Liver (tissue), 9 donors: ENCODE data around the gene PRKCSH. TPM values are rescaled to one million over a fixed set of nuclear protein-coding genes. Genes with fewer than 3 reads are reported as not detected.

Experiments
- DNase-seq: peaks from one replicate; pipeline ENCODE4 v3.0.0-alpha.2; 2017; ENCODE audit warnings: low spot score
- H3K27ac ChIP-seq, 2 donors: one replicate each; pipeline ENCODE4 v1.7.0; 2013; ENCODE audit warnings: inconsistent platforms in 2 of 2, low read length in 2 of 2, control low read depth in 1 of 2, low read depth in 1 of 2, mild to moderate bottlenecking in 1 of 2
- H3K27me3 ChIP-seq, 4 donors: one replicate each; pipeline versions ENCODE4 v1.6.1 to v1.7.0; 2013; ENCODE audit warnings: low read length in 3 of 4, inconsistent platforms in 1 of 4, mild to moderate bottlenecking in 1 of 4, moderate library complexity in 1 of 4; ENCODE audit not compliant: control insufficient read depth in 4 of 4, insufficient read depth in 4 of 4
- H3K36me3 ChIP-seq, 4 donors: one replicate each; pipeline versions ENCODE4 v1.6.1 to v1.7.0; 2013; ENCODE audit warnings: low read length in 3 of 4, mild to moderate bottlenecking in 3 of 4, low read depth in 1 of 4, moderate library complexity in 1 of 4; ENCODE audit not compliant: control insufficient read depth in 4 of 4, insufficient read depth in 3 of 4
- H3K4me1 ChIP-seq, 4 donors: one replicate each; pipeline versions ENCODE4 v1.6.1 to v1.7.0; 2013; ENCODE audit warnings: low read length in 3 of 4, mild to moderate bottlenecking in 3 of 4, moderate library complexity in 1 of 4; ENCODE audit not compliant: control insufficient read depth in 4 of 4, insufficient read depth in 4 of 4
- H3K4me3 ChIP-seq, 3 donors: one replicate each; pipeline versions ENCODE4 v1.6.1 to v1.7.0; 2013; ENCODE audit warnings: low read length in 3 of 3, control low read depth in 1 of 3, low read depth in 1 of 3, mild to moderate bottlenecking in 1 of 3
- H3K9ac ChIP-seq, 2 donors: one replicate each; pipeline ENCODE4 v1.7.0; 2013; ENCODE audit warnings: low read length in 2 of 2, mild to moderate bottlenecking in 2 of 2, moderate library complexity in 2 of 2, control low read depth in 1 of 2, low read depth in 1 of 2
- H3K9me3 ChIP-seq, 4 donors: one replicate each; pipeline versions ENCODE4 v1.6.1 to v1.7.0; 2013; ENCODE audit warnings: low read length in 3 of 4; ENCODE audit not compliant: control insufficient read depth in 4 of 4
- EGR1 ChIP-seq, 2 donors: IDR thresholded peaks; 2 replicates each; pipeline ENCODE4 v1.6.1; 2016 to 2018; ENCODE audit warnings: antibody characterized with exemption in 2 of 2, low read depth in 2 of 2
- FOXA1 ChIP-seq: IDR thresholded peaks from 2 replicates; pipeline ENCODE4 v1.6.1; 2016; ENCODE audit warnings: antibody characterized with exemption
- FOXA2 ChIP-seq: IDR thresholded peaks from 2 replicates; pipeline ENCODE4 v1.6.1; 2016; ENCODE audit warnings: antibody characterized with exemption
- HNF4A ChIP-seq, 2 donors: conservative IDR thresholded peaks; 2 replicates each; pipeline ENCODE4 v1.6.1; 2016; ENCODE audit warnings: antibody characterized with exemption in 2 of 2, mild to moderate bottlenecking in 2 of 2
- JUND ChIP-seq, 2 donors: IDR thresholded peaks; 2 replicates each; pipeline ENCODE4 v1.6.1; 2016; ENCODE audit warnings: antibody characterized with exemption in 2 of 2
- RAD21 ChIP-seq, 2 donors: IDR thresholded peaks; 2 replicates each; pipeline ENCODE4 v1.6.1; 2016; ENCODE audit warnings: antibody characterized with exemption in 2 of 2, mild to moderate bottlenecking in 2 of 2
- TAF1 ChIP-seq: conservative IDR thresholded peaks from 2 replicates; pipeline ENCODE4 v1.6.1; 2016; ENCODE audit warnings: antibody characterized with exemption, mild to moderate bottlenecking
- YY1 ChIP-seq: IDR thresholded peaks from 2 replicates; pipeline ENCODE4 v1.6.1; 2016; ENCODE audit warnings: antibody characterized with exemption, mild to moderate bottlenecking
- ZBTB33 ChIP-seq: IDR thresholded peaks from 2 replicates; pipeline ENCODE4 v1.6.1; 2016; ENCODE audit warnings: antibody characterized with exemption
- WGBS: extraction: QIAGEN DNeasy Blood & Tissue Kit; methylation state at CpG from one replicate; pipeline ENCODE4 v1.1.7; 2013; 5-methylcytosine and 5-hydroxymethylcytosine counted together
- polyA plus RNA-seq, 2 donors: library from polyadenylated mRNA; stranded (reverse) in 1 of 2; unstranded in 1 of 2; fragments of 200-250 nt in 1 of 2; fragments of >200 nt in 1 of 2; fragmentation: Nextera tagmentation in 1 of 2; extraction: Ambion mirVana in 1 of 2; gene quantifications; one replicate each; pipeline versions ENCODE4 v1.2.1 to v1.2.3, GENCODE V29; 2013 to 2015
- total RNA-seq, 2 donors: library from RNA; depleted of rRNA; stranded (reverse); fragments of >200 nt; gene quantifications; one replicate each; pipeline ENCODE4 v1.2.3, GENCODE V29; 2014
- TF ChIP-seq, protein P1 (sequence below): fragments of 150-350 bp; IDR thresholded peaks from 2 replicates; pipeline ENCODE4 v1.5.1; 2017; ENCODE audit warnings: improper control_type of control experiment, low read depth, low read length; ENCODE audit not compliant: missing input control
- TF ChIP-seq, protein P2 (sequence below): IDR thresholded peaks from 2 replicates; pipeline ENCODE4 v1.6.1; 2016; ENCODE audit warnings: antibody characterized with exemption
- TF ChIP-seq, protein P3 (sequence below): IDR thresholded peaks from 2 replicates; pipeline ENCODE4 v1.6.1; 2016; ENCODE audit warnings: antibody characterized with exemption, mild to moderate bottlenecking
- donor health status: healthy.
- donor health status: healthy.
- donor health status: healthy.
- donor health status: healthy.
- donor health status: healthy.

PRKCSH gene
- total and polyA plus RNA-seq, 4 donors = 42.9 to 165 (median 78.3) TPM

DNA sequence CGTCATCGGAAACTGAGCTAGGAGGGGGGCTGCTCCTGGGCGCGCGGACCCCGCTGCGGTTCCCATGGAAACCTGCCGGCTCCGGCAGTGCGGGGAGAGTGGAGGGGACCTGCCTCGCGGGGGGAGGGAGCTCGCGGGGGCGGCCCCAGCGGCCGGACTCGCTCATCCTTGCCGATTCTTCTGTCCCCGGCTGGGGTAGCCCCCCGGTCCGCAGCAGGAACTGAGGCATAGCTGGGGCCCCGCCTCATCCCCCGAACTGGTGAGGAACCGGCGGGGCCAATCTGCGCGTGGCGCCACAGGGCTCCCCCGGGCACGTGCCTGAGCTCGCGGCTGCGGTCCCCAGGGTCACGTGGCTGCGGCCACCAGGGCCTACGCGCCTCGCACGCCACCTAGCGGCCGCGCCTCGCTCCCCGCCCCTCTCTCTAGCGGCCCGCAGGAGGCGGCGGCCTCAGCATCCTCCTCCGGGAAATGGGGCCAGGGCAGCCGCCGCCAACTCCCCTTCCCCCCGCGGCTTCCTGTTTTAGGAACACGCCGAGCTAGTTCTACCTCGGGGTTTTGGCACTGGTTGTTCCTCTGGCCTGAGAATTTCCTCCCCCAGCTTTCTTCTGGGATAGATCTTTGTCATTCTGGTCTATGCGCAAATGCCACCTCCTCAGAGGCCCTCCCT, 47.1 kb downstream of the PRKCSH start:
- Histone ChIP-seq H3K27ac (no peak overlapping the region), H3K27me3 (peaks cover 0 to 3% (median 0%) of the 10 kb centered on the region in 4 donors)
- WGBS = 5% methylated on average over 58 of the region's 58 CpGs

GRCh38 chr19:11483366-11484111, 48.1 kb downstream of the PRKCSH start:
- DNase-seq = no peak
- no peak overlapping the region for H3K9ac ChIP-seq
- H3K4me1 ChIP-seq = peaks cover 14 to 25% (median 17%) of the 10 kb centered on the region in 4 donors
- H3K27ac ChIP-seq = no peak overlapping the region
- H3K27me3 ChIP-seq = peaks cover 0 to 3% (median 0%) of the 10 kb centered on the region in 4 donors
- H3K9me3 ChIP-seq = no peaks in the 10 kb centered on the region
- TF ChIP-seq HNF4A (conservative IDR thresholded peaks at IDR 0.05) = no peak
- TF ChIP-seq, protein P1, sequence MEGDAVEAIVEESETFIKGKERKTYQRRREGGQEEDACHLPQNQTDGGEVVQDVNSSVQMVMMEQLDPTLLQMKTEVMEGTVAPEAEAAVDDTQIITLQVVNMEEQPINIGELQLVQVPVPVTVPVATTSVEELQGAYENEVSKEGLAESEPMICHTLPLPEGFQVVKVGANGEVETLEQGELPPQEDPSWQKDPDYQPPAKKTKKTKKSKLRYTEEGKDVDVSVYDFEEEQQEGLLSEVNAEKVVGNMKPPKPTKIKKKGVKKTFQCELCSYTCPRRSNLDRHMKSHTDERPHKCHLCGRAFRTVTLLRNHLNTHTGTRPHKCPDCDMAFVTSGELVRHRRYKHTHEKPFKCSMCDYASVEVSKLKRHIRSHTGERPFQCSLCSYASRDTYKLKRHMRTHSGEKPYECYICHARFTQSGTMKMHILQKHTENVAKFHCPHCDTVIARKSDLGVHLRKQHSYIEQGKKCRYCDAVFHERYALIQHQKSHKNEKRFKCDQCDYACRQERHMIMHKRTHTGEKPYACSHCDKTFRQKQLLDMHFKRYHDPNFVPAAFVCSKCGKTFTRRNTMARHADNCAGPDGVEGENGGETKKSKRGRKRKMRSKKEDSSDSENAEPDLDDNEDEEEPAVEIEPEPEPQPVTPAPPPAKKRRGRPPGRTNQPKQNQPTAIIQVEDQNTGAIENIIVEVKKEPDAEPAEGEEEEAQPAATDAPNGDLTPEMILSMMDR = no peak
- no peak for TF ChIP-seq FOXA1
- TF ChIP-seq EGR1 (IDR thresholded peaks at IDR 0.05; ENCODE audit: low read depth in 2 of 2) = no peak
- TF ChIP-seq JUND (IDR thresholded peaks at IDR 0.05) = no peak
- no peak for TF ChIP-seq YY1
- TF ChIP-seq ZBTB33 = no peak
- TF ChIP-seq TAF1 = no peak
- 85% methylated on average over 57 of the region's 57 CpGs for WGBS
- H3K36me3 ChIP-seq = peaks cover 0 to 5% (median 0%) of the 10 kb centered on the region in 4 donors
- H3K4me3 ChIP-seq = no peak overlapping the region

More for the DNA sequence above, 47.1 kb downstream of the PRKCSH start:
- H3K9me3 ChIP-seq = no peaks in the 10 kb centered on the region
- TF ChIP-seq, protein P1 = peak; percentile 81
- no peak for TF ChIP-seq TAF1
- TF ChIP-seq, protein P2, sequence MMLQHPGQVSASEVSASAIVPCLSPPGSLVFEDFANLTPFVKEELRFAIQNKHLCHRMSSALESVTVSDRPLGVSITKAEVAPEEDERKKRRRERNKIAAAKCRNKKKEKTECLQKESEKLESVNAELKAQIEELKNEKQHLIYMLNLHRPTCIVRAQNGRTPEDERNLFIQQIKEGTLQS = no peak
- TF ChIP-seq FOXA2 = no peak
- TF ChIP-seq, protein P3, sequence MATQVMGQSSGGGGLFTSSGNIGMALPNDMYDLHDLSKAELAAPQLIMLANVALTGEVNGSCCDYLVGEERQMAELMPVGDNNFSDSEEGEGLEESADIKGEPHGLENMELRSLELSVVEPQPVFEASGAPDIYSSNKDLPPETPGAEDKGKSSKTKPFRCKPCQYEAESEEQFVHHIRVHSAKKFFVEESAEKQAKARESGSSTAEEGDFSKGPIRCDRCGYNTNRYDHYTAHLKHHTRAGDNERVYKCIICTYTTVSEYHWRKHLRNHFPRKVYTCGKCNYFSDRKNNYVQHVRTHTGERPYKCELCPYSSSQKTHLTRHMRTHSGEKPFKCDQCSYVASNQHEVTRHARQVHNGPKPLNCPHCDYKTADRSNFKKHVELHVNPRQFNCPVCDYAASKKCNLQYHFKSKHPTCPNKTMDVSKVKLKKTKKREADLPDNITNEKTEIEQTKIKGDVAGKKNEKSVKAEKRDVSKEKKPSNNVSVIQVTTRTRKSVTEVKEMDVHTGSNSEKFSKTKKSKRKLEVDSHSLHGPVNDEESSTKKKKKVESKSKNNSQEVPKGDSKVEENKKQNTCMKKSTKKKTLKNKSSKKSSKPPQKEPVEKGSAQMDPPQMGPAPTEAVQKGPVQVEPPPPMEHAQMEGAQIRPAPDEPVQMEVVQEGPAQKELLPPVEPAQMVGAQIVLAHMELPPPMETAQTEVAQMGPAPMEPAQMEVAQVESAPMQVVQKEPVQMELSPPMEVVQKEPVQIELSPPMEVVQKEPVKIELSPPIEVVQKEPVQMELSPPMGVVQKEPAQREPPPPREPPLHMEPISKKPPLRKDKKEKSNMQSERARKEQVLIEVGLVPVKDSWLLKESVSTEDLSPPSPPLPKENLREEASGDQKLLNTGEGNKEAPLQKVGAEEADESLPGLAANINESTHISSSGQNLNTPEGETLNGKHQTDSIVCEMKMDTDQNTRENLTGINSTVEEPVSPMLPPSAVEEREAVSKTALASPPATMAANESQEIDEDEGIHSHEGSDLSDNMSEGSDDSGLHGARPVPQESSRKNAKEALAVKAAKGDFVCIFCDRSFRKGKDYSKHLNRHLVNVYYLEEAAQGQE = no peak
- peak; percentile 71 to 81 for TF ChIP-seq RAD21 (IDR thresholded peaks at IDR 0.05)
- DNase-seq = peak; percentile 82
- peak overlapping the region in 1 of 3 donors; percentile 27 for H3K4me3 ChIP-seq
- H3K4me1 ChIP-seq = peaks cover 14 to 25% (median 17%) of the 10 kb centered on the region in 4 donors
- H3K9ac ChIP-seq = no peak overlapping the region
- peaks cover 0 to 5% (median 0%) of the 10 kb centered on the region in 4 donors for H3K36me3 ChIP-seq
